Renal cortex interstitium (tissue), 11 donors: ENCODE measurements around the gene IGF1R. TPM values are rescaled to one million over a fixed set of nuclear protein-coding genes. Genes with fewer than 3 reads are reported as not detected.

Source experiments
- DNase-seq, 11 donors: peaks; one replicate each; pipeline ENCODE4 v3.0.0-alpha.2; 2013; ENCODE audit warnings: low read depth in 9 of 11, low spot score in 4 of 11; ENCODE audit errors: extremely low read depth in 1 of 11
- polyA plus RNA-seq, 3 donors: library from polyadenylated mRNA; unstranded; fragments of 120-200 nt; gene quantifications; one replicate each; pipeline ENCODE4 v1.2.1, GENCODE V29; 2013; ENCODE audit not compliant: insufficient read length in 3 of 3

IGF1R gene
- polyA plus RNA-seq, 3 donors, result 44.8 to 64.2 (median 50.6) TPM

DNA sequence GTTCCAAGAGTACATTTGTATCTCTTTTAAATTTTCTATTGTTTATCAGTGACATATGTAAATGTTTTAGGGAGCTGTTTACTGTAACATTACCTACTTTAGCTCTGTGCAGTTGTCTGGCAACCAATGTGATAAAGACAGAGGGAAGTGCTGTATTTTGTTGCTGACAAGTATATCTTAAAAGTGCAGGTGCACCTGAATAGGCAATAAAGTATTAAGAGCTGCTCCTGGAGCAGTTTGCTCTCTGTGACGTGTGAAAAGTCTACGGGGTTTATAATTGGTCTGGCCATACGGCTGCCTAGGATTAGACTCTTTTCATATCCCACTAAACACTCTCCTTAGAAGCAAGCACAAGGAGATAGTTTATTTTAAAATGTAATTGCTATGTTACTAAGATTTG is 178.3 kb downstream of the IGF1R start:
- no peak for DNase-seq

GRCh38 chr15:98827217-98827616 is 178.9 kb downstream of the IGF1R start:
- DNase-seq, result no peak

GRCh38 chr15:98830034-98830634 is 181.8 kb downstream of the IGF1R start:
- no peak for DNase-seq

DNA sequence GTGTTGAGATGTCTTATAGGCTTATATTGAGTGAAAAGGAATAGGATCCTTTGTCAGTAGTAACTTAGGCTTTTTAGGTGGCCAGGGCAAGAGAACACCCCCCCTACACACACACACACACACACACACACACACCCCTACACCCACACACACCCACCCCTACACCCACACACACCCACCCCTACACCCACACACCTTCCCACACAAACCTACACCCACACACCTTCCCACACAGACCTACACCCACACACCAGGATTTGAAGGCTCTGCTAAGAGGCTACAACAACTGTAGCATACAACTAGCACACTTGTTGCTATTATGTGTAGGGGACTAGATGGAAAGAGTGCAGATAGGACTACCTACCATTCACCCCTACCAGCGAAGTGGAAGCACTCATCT is 186.6 kb downstream of the IGF1R start:
- DNase-seq, result no peak

GRCh38 chr15:98835876-98836275 is 187.5 kb downstream of the IGF1R start:
- DNase-seq, result no peak

DNA sequence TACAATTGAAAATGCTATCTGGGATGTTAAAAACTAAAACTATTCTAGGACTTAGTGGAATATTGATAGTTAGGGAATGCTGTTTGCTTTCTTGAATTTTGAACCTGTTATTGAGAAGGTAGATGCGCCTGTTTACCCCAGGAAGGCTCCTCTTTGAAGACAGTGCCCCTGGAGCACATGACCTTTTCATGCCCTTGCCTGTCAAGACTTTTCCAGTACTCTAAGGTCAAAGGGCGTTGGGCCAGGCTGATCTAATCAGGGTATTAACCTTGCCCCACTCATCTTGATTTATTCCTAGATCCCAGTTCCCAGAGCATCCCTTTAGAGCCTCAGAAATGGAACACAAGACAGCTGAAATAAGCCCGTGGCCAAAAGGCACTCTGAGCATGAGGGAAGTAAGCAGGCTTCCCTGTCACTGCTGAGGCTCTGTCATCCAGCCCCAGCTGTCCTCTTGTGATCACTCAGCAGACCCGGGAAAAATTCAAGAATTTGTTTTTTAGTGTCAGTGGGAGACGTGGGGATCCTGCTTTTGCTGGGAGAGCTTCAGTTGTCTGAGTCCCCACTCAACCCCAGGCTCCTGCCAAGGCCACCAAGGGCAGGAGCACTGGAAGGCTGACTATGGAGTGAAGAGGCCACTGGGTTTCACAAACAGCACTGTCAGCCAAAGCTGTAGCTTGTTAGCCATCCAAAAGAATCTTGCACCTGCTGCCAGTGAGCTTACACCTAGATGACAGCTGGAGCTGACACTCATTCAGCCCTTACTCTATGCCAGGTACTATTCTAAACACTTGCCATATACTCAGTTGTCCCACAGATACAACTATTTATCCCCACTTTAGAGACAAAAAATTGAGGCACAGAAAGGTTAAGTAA is 190.3 kb downstream of the IGF1R start:
- no peak for DNase-seq

- no peak for DNase-seq
Observed at GRCh38 chr15:98840053-98840452, 191.7 kb downstream of the IGF1R start.

DNA sequence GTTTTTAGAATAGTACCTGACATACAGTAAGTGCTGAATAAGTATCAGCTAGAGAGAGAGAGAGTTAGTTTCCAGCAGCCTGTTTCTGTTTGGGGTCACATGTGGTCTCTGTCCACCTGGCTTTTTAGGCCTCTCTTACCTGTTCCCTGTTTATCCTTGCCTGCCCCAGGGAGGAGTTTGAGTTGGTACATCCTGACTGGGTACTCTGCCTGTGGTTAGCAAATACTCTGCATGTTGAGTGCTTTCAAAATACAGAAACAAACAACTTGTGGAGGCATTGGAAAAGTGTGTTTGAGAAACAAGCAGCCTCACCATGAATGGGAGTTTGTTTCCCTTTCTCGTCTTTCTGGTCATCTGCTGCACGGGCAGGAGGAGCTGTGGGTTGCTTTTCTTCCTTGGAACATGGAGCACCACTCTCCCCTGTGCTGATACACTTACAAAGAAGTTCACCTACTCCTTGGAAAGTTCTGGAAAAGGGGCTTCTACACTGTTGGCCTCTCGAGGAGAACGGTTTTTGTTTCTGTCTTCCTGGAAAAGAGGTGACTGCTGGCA is 193.2 kb downstream of the IGF1R start:
- no peak for DNase-seq

DNA sequence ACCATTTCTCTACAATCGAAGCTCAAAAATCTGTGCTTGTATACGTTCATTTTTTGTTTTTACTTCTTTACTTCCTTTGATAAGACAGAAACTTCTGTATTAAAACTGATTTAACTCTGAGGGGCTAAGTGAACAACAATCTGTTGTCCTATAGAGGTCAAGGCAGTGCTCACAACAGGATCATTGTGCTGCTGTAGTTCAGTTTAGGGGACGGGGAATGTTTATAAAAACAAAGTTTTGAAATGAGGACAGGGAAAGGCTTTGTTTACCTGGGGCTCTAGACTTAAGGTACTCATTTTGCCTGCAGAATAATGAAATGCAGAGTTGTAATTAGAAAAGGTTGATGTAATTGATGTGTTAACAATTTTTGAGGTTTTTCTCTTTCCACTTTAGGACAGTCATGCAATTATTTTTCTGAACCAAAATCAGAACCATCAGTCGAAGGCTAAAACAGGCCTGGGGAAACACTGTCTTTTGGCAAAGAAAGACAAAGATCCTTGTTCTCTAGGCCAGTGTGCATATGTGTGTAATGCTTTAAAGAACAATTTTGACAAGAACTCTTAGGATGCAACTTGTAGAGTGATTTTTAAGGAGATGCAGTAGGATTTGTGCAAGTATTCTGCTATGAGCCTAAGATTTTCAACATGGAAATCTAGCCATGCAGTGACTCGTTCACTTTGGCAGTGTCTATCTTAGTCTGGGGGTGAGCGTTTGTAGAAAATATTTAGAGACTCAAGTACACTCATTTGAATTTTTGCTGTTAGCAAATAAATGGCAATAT is 194.0 kb downstream of the IGF1R start:
- no peak for DNase-seq

GRCh38 chr15:98842973-98843285 is 194.6 kb downstream of the IGF1R start:
- DNase-seq, result no peak

DNA sequence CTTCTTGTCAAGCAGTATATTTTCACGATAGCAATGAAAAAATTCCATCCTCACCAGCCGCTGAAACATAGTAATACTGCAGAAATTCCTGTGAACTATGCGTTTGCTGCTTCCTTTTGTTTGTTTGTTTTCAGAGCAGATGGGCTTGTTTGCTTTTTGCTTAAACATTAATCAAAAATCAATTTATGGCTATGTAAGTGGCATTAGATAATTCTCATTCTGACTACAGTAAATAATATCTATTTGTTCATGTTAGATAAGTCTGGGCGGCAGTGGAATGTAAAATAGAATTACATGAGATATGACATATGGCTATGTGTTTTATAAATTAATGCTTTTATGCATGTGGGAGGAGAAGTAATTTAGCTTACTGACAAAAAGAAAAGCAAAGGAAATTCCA is 195.5 kb downstream of the IGF1R start:
- DNase-seq, result no peak

DNA sequence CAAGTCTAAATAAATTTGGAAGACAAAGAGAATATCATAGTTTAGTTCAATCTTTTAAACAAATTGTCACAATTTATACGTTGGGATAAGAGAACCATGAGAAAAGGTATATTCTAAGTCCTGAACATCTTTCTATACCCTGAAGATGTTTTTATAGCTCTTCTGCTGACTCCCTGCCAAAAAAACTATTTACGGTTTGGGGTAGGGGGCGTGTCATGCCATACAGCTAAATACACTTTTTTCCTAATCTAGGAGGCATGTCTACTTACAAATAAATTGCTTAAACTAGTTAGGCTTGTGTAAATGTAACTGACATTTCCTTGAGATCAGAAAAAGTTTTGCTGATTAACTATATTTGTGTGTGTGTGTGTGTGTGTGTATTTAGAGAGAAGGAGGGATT is 195.9 kb downstream of the IGF1R start:
- DNase-seq, result no peak

DNA sequence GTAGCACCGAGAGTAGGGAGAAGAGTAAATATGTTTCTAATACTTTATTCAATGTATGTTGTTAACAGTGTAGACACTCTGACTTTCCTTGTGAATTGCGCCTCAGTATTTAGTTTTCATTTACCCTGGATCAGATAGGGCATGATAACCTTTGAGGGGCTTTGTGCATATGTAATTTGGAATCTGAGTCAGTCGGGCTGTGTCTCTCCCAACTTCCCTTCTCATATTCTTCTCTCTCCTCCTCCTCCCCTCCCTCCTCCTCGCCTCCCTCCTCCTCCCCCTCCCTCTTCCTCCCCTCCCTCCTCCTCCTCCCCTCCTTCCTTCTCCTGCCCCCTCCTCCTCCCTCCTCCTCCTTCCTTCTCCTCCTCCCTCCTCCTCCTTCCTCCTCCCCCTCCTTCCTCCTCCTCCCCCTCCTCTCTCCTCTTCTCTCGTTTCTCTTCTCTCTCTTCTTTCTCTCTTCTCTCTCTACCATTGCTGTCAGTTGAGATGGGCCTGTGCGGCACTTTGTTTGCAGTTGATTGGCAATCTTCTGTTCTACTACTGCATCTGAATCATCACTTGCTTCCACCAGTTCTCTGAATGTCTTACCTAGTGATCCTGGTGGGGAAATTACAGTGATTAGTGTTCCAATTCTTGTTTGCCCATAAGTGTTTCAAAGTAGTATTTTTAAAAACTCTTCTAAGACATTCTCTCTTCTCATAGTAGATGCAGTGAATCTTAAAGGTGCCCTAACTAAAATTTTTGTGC is 197.0 kb downstream of the IGF1R start:
- DNase-seq, result no peak

DNA sequence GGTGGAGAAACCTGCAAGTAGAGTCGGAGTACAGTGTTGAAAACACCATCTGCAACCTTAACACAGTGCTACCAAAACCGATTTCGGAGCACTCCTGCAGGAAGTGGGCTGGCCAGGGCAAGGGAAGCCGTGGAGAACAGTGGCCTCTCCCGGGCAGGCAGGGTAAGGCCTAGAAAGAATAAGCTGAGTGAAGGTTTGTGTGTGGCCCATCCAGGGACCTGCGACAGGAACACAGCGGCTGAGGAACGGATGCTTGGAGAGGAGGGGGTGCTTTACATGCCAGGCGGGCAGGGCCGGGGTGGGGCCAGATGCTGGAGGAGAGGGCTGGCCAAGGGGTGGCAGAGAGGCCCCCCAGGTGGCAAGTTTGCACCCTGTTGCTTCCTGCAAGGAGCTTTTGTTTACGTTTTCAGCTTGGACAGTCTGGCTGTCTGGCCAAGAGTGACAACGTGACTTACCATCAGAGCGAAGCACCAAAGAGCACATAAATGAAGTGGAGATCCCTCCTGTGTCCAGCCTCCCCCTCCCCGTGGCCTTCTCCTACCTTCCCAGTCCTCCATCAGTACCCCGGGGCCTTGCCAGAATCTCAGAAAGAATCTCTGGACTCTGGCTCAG is 202.7 kb downstream of the IGF1R start:
- DNase-seq, result peak in 5 of 11 donors; percentile 59 to 71 (median 68)

GRCh38 chr15:98853161-98853560 is 204.8 kb downstream of the IGF1R start:
- peak; percentile 78 to 95 (median 89) for DNase-seq

DNA sequence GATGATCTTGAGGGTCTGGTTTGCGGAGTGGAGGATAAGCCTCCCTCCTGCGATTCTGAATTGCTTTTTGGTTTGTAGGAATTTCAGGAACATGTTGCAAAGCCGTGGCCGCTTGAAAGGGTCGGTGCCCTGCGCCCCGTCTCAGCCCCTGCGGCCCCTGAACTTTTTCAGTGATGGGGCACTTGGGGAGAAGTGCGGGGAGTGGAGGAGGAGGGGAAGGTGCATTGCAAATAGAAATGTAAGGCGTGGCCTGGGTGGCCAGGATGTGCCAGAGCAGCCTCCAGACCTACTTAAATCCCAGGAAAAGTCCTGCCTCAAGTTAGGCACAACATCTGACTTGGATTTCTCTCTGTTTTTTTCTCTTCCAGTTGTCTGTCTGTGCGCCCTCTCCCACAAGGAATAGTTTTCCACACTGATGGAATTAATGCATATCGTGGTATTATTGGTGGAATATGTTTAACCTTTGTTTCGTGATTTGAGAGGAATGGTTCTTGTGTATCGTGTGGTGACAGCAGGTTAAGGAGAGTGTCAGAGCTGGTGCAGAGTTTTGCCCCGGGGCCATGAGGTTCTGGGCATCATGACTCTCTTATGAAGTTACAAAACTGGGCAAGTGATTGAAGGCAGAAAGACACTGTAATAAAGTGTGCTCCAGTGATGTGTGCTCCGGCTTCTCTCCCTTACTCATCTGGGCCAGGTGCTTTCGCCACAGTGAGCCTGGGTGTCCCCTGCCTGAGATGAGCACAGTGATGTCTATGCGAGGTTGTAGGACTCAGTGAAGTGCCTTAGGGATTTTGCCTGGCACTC is 205.5 kb downstream of the IGF1R start:
- no peak for DNase-seq

DNA sequence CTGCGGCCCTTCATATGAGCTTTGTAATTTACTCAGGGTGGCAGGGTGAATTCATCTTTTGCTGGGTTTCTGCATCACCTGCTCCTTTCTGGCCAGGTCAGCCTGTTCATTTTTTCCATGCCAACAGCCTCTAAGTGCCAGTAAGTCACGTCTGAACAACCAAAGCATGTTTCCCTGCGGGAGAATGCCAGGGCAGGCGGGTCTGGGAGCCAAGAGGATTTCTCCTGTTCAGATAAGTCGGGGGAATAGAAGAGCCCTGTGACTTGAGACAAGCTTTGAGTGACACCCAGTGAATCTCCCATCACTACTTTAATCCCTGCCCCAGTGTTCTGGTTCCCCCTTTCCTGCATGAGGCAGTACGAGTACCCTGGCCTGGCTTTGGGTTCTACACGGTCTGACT is 206.2 kb downstream of the IGF1R start:
- no peak for DNase-seq
